NCI-H82 treated with DMSO at 0.1 percent for 48 hours (cell line): ENCODE results near the gene CD37.
"Not testable (repeated sequence)": the region's sequence is repeated elsewhere in the genome, so short reads cannot be mapped to it uniquely, and the experiment has no call there.

ENCODE experiments used
- DNase-seq: peaks from one replicate; lab custom pipeline; 2025; ENCODE audit not compliant: unreplicated experiment; lab: John Stamatoyannopoulos, UW

Gene CD37

GRCh38 chr19:49328741-49329140, 6.5 kb upstream of the CD37 start:
- DNase-seq, result no peak

GRCh38 chr19:49331187-49331586, 4.0 kb upstream of the CD37 start:
- not testable (repeated sequence) for DNase-seq

GRCh38 chr19:49331616-49332055, 3.6 kb upstream of the CD37 start:
- peak; percentile 44 for DNase-seq

- DNase-seq, result not testable (repeated sequence)
Observed at GRCh38 chr19:49332691-49333417, 2.4 kb upstream of the CD37 start.

- no peak for DNase-seq
Observed at GRCh38 chr19:49333418-49333805, 1.8 kb upstream of the CD37 start.

- no peak for DNase-seq
Observed at GRCh38 chr19:49333811-49334288, 1.4 kb upstream of the CD37 start.

- no peak for DNase-seq
Observed at GRCh38 chr19:49335784-49336481, 727 bp downstream of the CD37 start.

GRCh38 chr19:49336482-49337266, 1.5 kb downstream of the CD37 start:
- DNase-seq, result no peak

- DNase-seq, result no peak
Observed at GRCh38 chr19:49337267-49338022, 2.2 kb downstream of the CD37 start.

GRCh38 chr19:49338023-49338677, 2.9 kb downstream of the CD37 start:
- DNase-seq, result no peak

GRCh38 chr19:49338691-49339300, 3.6 kb downstream of the CD37 start:
- no peak for DNase-seq

GRCh38 chr19:49339301-49340068, 4.3 kb downstream of the CD37 start:
- peak; percentile 86 for DNase-seq

GRCh38 chr19:49340069-49340864, 5.1 kb downstream of the CD37 start:
- DNase-seq, result peak; percentile 95

GRCh38 chr19:49340865-49341718, 5.9 kb downstream of the CD37 start:
- no peak for DNase-seq

- DNase-seq, result no peak
Observed at GRCh38 chr19:49342291-49342721, 7.1 kb downstream of the CD37 start.

- no peak for DNase-seq
Observed at GRCh38 chr19:49343123-49343522, 7.9 kb downstream of the CD37 start.
